UCSD-AML1 (cell line): ENCODE results near the gene GABRG3.

Source experiments
- DNase-seq: peaks from one replicate; lab custom pipeline; 2025; ENCODE audit not compliant: unreplicated experiment; lab: John Stamatoyannopoulos, UW

GABRG3 gene

DNA sequence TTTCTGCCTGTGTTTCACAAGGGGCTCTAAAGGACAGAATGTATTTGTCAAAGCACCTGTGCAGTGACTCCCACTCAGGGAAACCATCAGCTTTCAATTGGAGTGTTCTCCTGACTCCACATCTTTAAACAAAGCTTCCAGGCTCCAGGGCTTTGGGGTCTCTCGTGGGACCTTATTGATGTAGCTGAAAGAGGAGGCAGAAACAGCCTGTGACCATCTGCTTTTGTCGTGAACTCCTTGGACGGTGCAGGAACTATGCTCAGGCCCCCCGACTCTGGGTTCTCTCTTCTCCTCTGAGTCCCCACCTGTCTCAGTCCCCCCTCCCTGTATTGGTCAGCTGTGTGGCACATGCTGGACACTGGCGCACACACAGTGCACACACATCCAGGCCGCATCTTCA is 486.8 kb downstream of the GABRG3 start:
- no peak for DNase-seq

DNA sequence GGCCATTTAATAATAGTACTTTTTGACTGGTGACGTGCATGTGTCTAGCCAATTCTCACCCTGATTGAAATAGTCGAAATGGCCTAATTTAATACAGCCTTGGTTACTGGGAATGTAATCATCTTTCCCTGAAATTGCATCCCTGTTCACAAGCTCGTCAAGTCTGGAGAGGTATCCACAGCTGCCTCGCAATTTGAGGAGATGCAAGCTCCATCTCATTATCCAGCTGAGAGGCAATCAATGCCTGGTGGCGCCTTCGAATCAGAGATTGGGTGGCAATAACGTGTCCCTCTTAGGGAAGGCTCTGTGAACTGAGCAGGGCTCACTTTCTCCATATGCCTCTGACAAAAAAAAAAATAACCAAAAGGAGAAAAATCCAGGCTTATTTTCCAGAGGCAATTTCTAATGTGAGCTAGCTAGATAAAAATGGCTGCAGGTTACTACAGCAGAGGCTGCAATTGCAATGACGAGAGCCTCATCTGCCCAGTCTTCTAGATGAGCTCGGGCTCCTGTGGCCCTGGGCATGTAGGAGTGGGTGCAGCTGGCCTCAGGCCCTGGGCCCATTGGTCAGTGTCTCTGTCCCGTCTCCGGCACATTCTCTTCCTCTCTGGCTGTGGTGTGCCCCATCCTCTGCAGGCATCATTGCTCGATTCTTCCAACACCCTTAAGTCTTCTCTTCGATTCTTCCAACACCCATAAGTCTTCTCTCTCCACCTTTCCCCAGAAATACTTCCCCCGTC is 487.5 kb downstream of the GABRG3 start:
- DNase-seq = no peak

DNA sequence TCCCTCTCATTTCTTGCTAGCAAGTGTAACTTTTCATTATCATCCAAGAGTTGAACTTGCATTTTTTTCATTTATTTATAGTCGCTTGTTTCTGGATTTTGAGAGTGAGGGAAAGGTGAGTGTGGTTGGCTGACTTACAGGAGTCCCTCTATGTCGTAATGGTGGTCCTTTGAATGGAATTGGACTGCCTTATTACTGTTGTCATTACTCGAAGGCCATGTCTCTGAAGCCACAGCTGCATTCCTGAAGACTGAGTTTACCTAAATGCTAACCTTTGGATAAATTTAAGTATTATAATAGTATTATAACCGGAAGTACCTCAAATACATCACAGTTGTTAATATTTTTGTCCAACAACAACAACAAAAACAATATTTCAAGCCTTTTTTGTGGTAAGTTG is 488.9 kb downstream of the GABRG3 start:
- no peak for DNase-seq

DNA sequence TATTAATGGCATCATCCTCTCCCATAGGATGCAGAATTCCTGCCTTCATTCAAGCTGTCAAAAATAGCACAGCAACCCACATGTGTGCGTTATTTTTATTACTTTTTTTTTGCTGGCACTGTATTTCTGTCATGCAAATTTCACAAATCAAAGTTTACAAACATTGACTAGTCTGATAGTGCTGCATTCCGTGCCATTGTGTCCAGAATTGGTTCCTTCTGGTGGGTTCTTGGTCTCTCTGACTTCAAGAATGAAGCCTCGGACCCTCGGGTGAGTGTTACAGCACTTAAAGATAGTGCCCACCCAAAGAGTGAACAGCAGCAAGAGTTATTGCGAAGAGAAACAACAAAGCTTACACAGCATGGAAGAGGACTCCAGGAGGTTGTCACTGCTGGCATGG is 490.2 kb downstream of the GABRG3 start:
- no peak for DNase-seq

DNA sequence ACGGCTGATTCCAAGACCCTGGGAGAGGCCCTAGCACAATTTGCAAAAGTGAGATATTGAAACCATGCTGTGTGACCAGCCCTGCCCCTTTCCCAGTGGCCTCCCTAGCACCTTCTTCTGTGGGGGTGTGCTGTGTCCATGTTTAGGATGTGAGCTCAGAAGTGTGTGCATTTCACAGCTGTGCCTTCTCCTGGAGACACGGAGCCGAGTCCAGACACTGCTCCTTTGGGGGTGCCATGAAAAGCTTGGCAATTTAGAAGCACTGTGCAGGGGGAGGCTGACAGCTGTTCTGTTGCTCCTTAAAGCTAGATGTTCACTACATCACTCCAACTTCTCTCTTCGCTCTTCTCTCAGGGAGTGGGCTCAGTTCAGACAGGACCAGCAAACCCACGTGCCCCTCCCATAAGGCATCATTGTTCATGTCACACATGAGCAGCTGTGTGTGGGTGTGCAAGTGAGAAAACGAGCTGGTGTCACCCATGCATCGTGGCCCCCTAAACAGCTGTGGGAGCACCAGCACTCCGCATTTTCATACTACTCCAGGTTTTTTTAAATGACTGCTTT is 492.6 kb downstream of the GABRG3 start:
- DNase-seq = no peak

DNA sequence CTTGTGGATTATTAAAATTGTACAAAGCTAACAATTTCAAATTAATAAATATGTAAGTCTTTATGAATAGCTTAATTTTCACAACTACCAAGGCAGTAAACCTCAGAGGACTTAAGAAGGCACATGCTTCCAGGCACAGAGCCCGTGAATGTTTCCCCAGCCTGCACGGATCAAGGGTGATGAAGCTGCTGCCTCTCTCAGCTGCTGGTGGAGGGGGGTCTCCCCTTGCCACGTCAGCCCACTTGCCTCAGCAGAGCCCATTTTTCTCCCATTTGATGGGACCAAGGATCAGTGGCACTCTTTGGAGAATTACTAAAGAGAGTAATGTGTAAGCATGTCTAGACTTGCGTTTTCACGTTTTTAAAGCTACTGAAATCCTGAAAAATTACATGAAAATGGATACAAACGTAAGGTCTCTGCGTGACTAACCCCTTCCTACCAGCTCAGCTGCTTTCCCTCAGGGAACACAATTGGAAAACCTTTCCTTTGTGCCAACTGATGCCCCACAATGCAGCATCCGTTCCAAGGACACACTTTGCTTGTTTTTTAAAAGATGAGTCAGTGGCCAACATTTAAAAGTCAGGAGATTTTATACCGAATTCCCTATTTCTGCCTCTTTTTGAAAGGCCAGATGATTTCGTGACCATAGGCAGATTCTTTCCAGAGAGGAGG is 494.1 kb downstream of the GABRG3 start:
- DNase-seq = no peak

DNA sequence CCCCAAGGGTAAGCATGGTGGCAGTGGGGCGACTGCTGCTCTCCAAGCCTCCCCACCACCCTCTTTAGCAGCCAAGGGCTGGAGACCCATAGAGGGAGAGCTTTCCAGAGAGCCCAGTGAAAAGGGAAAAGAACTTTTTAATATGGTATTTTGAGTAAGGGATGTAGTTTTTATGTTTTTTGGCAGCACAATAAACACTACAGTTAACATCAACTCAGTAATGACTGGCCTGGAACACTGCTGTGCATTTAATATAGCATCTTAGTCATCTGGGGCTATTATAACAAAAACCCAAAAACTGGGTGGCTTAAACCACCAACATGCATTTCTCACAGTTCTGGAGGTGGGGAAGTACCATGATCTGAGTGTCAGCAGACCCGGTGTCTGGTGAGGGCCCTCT is 495.8 kb downstream of the GABRG3 start:
- no peak for DNase-seq

DNA sequence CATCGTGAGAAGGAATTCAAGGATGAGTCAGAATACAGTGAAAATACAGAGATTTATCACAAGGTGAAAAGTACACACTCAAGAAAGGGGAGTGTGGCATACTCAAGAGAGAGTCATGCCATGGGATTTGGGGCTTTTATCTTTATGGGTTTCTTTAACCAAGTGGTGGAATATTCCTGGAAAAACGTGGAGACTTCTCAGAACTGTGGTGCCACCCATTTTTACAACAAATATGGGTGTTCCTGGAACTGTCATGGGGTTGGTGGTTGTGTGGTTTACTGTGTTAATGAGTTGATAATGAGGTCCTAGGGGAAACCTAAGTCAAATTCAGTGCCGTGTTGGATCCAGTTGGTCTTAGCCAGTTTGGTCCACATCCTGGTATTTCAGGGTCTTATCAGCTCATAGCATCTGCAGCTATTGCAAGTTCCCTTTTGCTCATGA is 497.2 kb downstream of the GABRG3 start:
- no peak for DNase-seq

DNA sequence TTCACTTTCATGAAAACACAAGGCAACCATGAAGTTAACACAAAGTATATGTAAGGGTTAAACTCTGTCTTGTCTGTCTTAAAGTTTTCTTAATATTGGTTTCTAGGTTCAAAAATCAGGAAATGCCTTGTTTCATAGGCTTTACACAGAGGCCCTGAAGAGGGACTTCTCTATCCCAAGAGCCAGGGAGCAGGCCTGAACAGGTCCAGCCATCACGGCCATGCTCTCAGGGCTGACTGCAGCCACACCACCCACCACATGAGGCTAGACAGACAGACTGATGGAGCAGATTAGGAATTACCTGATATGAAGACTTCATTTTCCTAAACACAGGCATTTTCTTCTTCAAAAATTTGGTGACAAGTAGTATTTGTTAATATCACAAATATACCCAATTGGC is 502.9 kb downstream of the GABRG3 start:
- DNase-seq = no peak

DNA sequence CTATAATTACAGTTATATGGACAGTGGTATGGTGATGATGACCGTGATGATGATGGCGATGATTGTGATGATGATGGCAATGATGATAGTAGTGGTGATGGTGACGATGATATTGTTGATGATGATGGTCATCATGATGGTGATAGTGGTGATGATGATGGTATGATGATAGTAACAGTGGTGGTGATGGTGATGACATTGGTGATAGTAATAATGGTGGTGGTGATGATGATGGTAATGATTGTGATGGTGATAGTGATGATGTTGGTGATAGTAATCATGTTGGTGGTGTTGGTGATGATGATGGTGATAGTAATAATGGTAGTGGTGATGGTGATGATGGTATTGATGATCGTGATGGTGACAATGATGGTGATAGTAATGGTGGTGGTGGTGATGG is 504.4 kb downstream of the GABRG3 start:
- no peak for DNase-seq

DNA sequence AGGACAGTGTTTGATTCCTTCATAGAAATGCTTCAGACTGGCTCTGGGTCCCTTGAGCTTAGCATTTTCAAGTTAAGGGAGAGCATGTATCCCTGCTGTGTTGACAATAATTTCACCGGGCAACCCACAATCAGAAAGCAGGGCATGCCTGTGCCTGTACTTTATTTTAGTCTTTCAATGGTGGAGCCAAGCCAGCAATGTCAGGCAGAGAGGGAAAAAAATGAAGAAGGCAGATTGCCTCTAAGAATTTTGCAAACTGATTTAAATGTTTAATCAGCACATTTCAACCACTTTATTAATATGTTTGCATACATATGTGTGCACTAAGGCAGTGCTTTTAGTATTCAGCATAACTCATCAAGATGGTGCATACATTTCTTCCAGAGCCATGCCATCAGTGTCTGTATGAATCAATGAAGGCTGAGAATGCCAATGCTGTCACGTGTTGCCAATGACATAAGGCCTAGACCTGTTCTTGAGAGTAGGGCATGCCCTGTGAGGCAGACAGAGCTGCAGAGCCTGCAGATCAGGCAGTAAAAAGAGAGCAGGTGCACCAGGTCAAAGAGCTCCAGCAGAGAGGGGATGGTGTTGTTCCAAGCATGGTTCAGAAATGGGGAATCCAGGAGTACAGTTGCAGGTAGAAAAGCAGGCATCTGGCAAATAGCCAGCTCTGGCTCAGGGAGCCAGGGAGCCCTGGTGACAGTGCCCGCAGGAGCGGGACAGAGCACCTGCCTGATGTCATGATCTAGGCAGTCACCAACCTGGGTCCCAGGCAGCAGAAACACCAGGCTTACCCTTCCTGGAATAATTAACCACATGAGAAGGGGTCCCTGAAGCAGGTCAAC is 508.5 kb downstream of the GABRG3 start:
- no peak for DNase-seq

DNA sequence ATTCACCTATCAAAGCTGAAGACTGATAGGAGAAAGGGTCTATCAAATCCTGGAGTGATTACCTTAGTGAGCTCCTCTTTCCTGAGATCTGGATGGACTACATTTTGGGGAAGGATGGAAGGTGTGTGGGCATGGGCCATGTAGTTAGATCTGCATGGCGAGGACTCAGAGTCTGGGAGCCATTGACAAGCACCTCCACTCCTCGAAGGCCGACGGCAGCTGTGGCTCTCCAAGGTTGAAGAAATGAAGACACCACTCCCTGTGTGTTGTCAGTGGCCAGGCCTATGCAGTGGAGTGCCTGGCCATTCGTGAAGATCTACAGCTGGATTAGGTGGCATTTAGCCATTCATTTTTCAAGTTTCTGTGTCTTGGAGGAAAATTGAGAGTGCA is 509.2 kb downstream of the GABRG3 start:
- DNase-seq = no peak

DNA sequence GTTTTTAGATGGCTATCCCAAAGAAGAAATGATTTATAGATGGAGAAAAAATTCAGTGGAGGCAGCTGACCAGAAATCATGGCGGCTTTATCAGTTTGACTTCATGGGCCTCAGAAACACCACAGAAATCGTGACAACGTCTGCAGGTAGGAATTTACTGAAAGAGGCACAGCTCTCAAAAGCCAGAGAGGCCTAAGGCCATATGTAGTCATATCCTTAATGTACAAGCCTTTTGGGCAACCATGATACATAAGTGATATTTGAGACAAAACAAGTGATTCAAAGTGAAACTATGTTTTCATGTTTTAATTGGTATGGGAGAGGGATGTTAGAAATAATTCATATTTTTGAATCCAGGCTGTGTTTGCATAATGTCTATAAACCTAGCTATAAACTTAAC is 509.7 kb downstream of the GABRG3 start:
- no peak for DNase-seq

DNA sequence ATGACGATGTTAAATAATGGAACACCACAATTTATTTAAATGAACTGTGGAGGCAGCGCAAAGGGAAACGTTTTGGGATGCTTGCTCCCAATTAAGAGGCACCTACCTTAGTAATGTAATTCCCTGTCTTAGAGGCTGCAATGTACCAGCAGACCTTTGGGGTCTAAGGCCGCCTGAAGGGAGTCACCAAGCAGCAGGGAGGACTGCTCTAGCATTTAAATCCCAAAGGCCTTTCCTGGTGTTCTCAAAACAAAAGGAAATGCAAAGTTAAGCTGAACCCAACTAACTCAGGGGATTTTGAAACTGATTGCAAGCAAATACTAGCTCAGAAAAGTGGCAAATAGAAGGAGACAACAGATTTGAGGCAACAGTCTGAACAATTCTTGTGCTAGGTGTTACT is 510.8 kb downstream of the GABRG3 start:
- no peak for DNase-seq

DNA sequence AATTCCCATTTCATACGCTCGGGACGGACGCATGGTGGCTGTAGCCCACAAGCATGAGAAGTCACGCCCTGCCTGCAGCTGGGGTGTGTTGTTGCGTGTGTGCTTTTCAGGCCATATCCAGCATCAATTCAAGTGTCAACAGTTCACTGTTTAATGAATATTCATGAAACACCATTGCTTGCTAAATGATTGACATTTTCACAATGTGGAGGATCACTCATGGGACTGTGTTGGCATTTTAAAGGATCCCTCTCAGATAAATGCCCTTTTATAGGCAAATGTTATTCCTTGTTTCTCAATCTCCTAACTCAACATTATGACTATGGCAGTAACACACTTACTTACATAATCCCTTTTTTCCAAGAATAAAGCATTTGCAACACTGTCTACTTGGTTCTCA is 511.3 kb downstream of the GABRG3 start:
- DNase-seq = no peak

DNA sequence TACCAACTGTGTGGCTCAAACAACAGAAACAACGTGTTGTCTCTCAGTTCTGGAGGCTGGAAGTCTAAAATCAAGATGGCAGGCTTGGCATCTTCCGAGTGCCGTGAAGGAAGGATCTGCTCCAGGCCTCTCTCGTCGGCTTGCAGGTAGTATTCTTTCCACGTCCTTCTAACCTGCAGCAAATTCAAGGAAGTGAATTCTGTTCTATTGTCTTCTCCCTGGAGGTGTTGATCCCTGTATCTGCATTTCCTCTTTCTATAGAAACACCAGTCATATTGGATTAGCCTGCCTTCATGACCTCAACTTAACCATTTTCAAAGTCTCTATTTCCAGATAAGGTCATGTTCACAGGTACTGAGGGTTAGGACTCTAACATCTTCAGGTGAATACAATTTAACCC is 512.1 kb downstream of the GABRG3 start:
- no peak for DNase-seq

DNA sequence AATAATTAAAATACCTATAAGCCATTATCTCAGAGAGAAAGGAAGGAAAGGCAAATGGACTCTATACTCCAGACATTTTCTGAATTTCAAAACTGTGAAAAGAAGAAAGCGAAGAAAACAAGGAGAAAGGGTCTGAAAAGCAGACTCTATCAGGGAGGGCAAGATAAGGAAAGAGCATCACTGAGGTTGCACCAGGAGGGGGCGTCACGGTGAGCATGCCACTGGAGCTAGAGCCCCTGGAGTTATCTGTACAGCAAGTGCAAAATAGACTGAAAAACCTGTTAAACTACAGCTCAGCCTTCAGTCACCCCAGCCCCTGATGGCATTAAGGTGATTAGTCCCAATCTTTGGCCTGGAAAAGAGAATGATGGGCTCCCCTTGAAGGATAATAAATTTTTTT is 514.3 kb downstream of the GABRG3 start:
- DNase-seq = no peak

DNA sequence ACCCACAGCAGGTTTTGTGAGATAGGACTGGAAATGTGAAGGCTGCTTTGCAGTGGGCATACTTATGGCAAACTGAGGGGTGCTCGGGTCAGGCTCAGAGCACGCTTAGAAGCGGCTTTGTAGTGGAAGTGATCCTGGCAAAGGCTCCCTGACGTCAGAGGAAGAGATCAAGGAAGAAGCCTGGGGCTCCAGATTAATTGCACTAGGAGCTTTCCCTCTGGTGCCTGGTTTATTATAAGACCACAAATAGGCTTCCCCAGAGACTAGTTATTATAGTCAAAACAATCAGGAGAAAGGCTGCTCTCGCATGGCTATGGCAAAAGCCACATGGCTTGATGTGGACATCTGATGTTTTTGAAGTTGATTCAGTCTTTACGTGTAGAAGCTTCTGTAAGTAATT is 515.1 kb downstream of the GABRG3 start:
- no peak for DNase-seq

DNA sequence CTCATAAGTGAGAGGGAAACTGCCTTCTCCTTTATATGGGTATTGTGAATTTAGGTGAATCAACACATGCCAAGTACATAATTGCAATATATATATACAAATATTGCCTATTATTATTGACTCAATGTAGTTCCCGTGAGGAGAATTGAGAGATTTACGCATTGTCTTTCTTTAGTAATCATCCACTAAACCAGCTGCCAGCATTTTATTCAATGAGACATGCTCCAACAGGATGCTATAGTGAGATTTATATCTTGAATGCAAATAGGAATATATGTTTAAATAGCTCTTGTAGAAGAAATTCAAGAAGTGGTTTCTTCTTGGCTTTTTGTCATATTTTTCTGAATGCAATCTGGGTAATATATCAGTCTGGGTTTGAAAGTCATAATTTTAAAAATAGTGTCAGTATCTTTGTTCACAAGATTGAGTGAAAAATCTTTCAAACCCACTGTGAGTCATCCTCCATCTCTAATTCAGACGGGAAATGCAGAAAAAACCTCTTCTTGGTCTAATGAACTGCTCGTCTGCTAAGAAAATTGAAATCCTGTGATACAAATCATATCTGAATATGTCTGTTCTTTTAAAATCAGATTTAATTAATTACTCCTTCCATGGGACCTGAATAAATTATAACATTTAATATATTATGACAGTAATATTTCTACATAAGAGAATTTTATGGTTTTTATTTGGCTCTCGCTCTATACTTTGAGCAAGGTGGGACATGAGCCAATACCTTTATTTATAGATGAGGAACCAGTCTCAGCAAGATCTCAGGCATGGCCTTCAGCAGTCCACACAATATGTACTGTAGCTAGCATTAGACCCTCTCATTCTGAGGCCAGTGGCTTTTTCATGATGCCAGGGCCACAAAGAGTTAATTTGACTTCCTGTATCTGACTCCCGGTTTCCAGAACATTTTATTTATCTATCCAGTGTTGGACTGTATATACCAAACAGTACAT is 516.0 kb downstream of the GABRG3 start:
- DNase-seq = no peak

DNA sequence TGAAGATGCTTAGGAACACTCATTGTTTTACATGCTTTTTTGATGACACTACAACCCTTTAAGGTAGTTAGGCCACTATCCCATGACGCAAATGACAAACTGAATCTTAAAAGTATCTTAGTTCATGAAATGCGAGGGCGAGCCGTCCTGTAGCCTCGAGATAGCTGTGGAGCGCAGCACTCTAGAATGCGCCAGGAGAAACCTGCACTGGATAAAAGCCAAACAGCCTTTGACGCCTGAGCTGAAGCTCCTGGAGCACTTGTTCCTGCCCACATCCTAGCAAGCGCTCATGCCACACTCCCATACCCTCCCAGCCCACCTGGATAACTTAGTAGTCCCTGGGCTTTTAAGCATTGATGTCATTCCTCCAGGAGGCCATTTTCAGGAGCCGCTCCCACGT is 516.9 kb downstream of the GABRG3 start:
- DNase-seq = no peak
